Hematopoietic multipotent progenitor cell treated with erythropoietin and hydrocortisone succinate and interleukin-3 and kit ligand, for 17 days (in vitro differentiated cells): Measurements from ENCODE around the gene FGB.
"Not testable (repeated sequence)": the region's sequence is repeated elsewhere in the genome, so short reads cannot be mapped to it uniquely, and the experiment has no call there.

Experiments used
- DNase-seq: peaks from one replicate; pipeline ENCODE4 v3.0.0-alpha.2; 2015; ENCODE audit warnings: low spot score

Gene FGB

GRCh38 chr4:154597281-154597680, 34.5 kb downstream of the FGB start:
- not testable (repeated sequence) for DNase-seq

GRCh38 chr4:154597798-154598774, 35.3 kb downstream of the FGB start:
- no peak for DNase-seq

GRCh38 chr4:154602404-154603020, 39.7 kb downstream of the FGB start:
- no peak for DNase-seq

- DNase-seq, result no peak
Measured at GRCh38 chr4:154603033-154603943, 40.5 kb downstream of the FGB start.

- no peak for DNase-seq
Measured at GRCh38 chr4:154604696-154605200, 41.9 kb downstream of the FGB start.

- no peak for DNase-seq
Measured at GRCh38 chr4:154606728-154607723, 44.2 kb downstream of the FGB start.

GRCh38 chr4:154608361-154609252, 45.8 kb downstream of the FGB start:
- DNase-seq, result no peak

GRCh38 chr4:154609532-154609931, 46.7 kb downstream of the FGB start:
- DNase-seq, result no peak

- DNase-seq, result no peak
Measured at GRCh38 chr4:154610582-154610981, 47.8 kb downstream of the FGB start.

- DNase-seq, result no peak
Measured at GRCh38 chr4:154611833-154612232, 49.0 kb downstream of the FGB start.

- DNase-seq, result no peak
Measured at GRCh38 chr4:154612472-154613414, 49.9 kb downstream of the FGB start, which contains the start of gene FGG. Gene FGG, minus strand, starts transcription at chr4:154612656. Its CDS starts 47 bp downstream, at chr4:154612609.

- DNase-seq, result no peak
Measured at GRCh38 chr4:154614306-154614705, 51.5 kb downstream of the FGB start.

- DNase-seq, result no peak
Measured at GRCh38 chr4:154615211-154615610, 52.4 kb downstream of the FGB start.

GRCh38 chr4:154616287-154616686, 53.5 kb downstream of the FGB start:
- no peak for DNase-seq

- no peak for DNase-seq
Measured at GRCh38 chr4:154616731-154617130, 53.9 kb downstream of the FGB start.

- no peak for DNase-seq
Measured at GRCh38 chr4:154617820-154618317, 55.1 kb downstream of the FGB start.

- peak; percentile 31 for DNase-seq
Measured at GRCh38 chr4:154618708-154619315, 56.0 kb downstream of the FGB start.

GRCh38 chr4:154620111-154620510, 57.3 kb downstream of the FGB start:
- DNase-seq, result no peak
